Hair follicle dermal papilla cell (primary cell): Measurements from ENCODE around the gene FGF9. TPM values are rescaled to one million over a fixed set of nuclear protein-coding genes. Genes with fewer than 3 reads are reported as not detected.

Source experiments
- total RNA-seq: library from RNA; depleted of rRNA; stranded (reverse); fragments of >200 nt; gene quantifications from 2 replicates; pipeline ENCODE4 v1.2.3, GENCODE V29; 2012

The FGF9 gene
- total RNA-seq: not detected in 2 replicates

DNA sequence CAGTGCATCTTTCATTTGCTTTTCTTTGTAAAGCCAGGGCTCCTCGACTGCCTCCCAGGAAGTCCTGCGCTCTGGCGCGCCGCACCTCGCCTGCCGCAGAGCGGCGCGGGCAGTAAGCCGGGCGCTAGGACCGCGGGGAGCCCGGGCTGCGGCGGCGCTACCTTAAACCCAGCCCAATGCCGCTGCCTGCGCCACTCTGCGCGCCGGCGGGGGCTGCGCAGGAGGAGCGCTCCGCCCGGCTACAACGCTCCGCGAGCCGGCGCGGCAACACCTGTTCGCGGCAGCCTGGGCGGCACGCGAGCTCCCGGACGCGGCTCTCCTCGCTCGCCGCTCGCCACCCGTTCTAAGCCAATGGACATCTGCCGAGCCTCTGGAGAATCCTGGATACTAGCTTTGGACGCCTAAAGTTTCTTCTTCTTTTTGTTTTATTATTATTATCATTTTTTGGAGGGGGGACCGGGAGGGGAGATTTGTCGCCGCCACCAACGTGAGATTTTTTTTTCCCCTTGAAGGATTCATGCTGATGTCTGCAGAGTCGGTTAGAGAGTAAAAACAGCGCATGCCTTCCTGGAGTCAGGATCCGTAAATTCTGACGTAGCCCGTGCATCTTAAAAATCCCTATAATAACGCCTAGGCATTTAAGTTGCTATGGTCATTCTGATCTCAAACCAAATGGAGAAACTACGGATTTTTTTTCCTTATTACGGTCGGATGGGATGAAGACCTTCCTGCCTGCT is at the start of gene FGF9:
Gene FGF9, plus strand, starts transcription at position 191 of the 737 bp plus-strand sequence. CDS start 840 bp downstream, outside the sequence.

Other genes with a start within 250 kb of the FGF9 start
- gene ZDHHC20, start 211.8 kb upstream of the FGF9 start, total RNA-seq: 108 and 124 TPM in 2 replicates
- gene MICU2, start 66.9 kb upstream of the FGF9 start, total RNA-seq: 27.7 and 33.9 TPM in 2 replicates